ENCODE measurements around the gene CKS1B. TPM values are rescaled to one million over a fixed set of nuclear protein-coding genes. Genes with fewer than 3 reads are reported as not detected.

Gene CKS1B
- polyA plus RNA-seq, 1 experiment: 111 TPM

DNA sequence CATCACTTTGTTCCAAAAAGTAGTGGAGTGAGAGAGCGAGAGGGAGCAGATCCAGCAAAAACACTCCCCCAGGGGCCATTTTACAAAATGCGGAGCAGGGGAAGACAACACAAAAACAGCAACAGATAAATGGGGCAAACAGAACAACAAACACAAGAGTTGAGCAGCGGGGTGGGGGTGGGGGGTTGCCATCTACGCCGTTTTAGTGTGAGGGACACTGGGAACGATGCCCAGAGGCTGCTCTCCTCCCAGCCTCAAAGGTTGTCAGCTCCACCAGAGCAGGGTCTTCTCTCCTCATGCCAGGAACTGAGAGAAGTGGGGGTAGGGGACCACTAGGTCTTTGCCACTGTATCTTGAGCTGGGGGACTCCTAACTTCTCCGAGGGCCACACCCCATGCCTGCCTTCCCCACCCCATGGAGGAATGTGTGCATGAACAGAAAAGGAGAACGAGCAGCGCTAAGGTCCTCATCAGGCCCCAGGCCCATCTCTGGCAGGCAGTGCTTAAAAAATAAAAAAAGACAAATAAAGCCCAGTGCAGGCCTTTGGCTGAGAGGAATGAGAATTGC is 17.3 kb upstream of the CKS1B start:
- CTCF ChIA-PET: interaction anchor here (1.2 to 5.8 kb wide), 7 partner anchors 10 to 104 kb away, joined by 3 to 36 read pairs (median 10); partner anchors contain the start of gene SHC1
- Histone ChIP-seq H3K27me3 (ENCODE audit: control insufficient read depth, insufficient read depth, low read length) (no peaks in the 10 kb centered on the region), H3K36me3 (ENCODE audit: control insufficient read depth, insufficient read depth, low read length) (peaks cover 3% of the 10 kb centered on the region; the same call in 1 of the 2 replicates), H3K4me3 (ENCODE audit: low read depth, low read length) (no peak overlapping the region)
- TF ChIP-seq, protein P1, sequence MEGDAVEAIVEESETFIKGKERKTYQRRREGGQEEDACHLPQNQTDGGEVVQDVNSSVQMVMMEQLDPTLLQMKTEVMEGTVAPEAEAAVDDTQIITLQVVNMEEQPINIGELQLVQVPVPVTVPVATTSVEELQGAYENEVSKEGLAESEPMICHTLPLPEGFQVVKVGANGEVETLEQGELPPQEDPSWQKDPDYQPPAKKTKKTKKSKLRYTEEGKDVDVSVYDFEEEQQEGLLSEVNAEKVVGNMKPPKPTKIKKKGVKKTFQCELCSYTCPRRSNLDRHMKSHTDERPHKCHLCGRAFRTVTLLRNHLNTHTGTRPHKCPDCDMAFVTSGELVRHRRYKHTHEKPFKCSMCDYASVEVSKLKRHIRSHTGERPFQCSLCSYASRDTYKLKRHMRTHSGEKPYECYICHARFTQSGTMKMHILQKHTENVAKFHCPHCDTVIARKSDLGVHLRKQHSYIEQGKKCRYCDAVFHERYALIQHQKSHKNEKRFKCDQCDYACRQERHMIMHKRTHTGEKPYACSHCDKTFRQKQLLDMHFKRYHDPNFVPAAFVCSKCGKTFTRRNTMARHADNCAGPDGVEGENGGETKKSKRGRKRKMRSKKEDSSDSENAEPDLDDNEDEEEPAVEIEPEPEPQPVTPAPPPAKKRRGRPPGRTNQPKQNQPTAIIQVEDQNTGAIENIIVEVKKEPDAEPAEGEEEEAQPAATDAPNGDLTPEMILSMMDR (IDR thresholded peaks at IDR 0.05; ENCODE audit: insufficient read depth, low read depth, low read length): no peak
- no peak for DNase-seq (ENCODE audit: low read depth)
- POLR2A ChIA-PET: no interaction called here

DNA sequence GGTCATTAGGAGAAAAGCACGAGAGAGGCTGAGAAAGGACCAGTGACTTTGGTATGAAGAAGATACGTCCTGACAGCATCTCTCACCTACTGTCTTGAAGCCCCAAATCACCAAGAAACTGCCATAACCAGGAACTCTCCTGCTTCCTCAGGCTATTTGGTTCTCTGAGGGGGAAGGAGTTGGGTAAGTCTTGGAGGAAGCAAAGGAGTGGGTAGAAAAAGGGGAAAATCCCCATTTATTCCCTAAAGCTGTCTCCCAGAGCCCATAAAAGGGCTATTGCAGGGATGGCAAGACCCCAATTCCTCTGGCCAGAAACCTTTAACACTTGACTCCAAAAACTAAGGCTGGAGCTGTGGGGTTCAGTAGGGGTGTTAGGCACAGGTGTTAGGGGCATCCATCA is 16.4 kb upstream of the CKS1B start:
- ChIA-PET CTCF (interaction anchor here (0.6 to 5.8 kb wide), 2 partner anchors 41 to 191 kb away, joined by 3 to 36 read pairs; no protein-coding TSS in a partner anchor), POLR2A (no interaction called here)
- DNase-seq (ENCODE audit: low read depth): no peak
- TF ChIP-seq, protein P1 (IDR thresholded peaks at IDR 0.05; ENCODE audit: insufficient read depth, low read depth, low read length): no peak
- Histone ChIP-seq H3K36me3 (ENCODE audit: control insufficient read depth, insufficient read depth, low read length) (peaks cover 4% of the 10 kb centered on the region; the same call in 1 of the 2 replicates), H3K27me3 (ENCODE audit: control insufficient read depth, insufficient read depth, low read length) (no peaks in the 10 kb centered on the region), H3K4me3 (ENCODE audit: low read depth, low read length) (no peak overlapping the region)

DNA sequence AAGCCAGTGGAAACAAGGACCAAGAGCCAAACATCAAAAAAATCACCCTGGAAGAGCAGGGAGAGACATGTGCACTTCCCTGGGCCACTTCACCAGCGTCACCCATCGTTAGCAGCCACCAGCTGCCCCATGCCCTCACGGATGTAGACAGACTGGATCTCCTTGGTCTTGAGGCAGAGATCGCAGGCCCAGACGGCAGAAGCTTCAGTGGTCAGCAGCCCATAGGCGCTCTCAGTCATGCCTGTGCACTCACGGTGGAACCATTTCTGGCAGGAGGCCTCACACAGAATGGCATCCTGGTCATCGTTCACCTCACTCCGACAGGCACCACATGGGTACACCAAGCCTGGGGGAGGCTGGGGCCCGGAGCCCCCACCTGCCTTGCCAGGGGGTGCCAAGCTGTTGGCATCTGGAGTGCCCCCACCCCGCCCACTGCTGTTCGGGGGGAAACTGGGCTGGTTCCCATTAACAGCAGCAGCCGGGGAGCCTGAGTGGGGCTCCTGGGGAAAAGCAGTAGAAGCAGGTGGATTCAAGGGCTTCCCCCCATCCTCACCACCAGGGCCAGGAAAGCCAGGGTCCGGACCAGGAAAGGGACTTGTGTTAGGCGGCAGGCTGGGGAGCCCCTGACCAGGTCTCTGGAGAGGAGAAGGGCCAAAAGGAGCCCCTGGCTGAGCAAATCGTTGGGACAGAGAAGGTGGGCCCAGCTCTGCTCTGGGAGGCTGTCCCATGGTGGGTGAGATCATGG is 15.6 kb upstream of the CKS1B start:
- no peak overlapping the region for H3K4me3 ChIP-seq (ENCODE audit: low read depth, low read length)
- POLR2A ChIA-PET: no interaction called here

DNA sequence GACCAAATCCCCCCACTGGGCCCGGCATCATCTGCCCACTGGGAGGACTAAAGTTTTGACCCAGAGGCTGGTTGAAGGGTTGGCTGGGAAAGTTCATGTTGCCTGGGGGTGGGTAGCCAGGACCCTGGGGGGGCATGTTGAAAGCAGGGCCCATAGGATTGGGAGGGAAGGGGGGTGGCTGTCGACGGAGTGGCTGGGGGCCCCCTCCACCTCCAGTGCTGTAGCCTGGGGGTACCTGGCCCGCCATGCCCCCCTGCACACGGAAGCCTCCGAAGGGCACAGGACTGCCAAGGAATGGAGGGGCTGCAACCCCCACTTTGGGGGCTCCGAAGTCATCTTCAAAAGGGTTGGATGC is 15.1 kb upstream of the CKS1B start:
- DNase-seq (ENCODE audit: low read depth): no peak

More for the DNA sequence above, 15.6 kb upstream of the CKS1B start:
- TF ChIP-seq, protein P1 (IDR thresholded peaks at IDR 0.05; ENCODE audit: insufficient read depth, low read depth, low read length): no peak
- DNase-seq (ENCODE audit: low read depth): no peak
- Histone ChIP-seq H3K27me3 (ENCODE audit: control insufficient read depth, insufficient read depth, low read length) (no peaks in the 10 kb centered on the region), H3K36me3 (ENCODE audit: control insufficient read depth, insufficient read depth, low read length) (peaks cover 10% of the 10 kb centered on the region)
- CTCF ChIA-PET: interaction anchor here (0.6 to 4.6 kb wide), 2 partner anchors 39 to 190 kb away, joined by 3 to 54 read pairs; no protein-coding TSS in a partner anchor

More for the DNA sequence above, 15.1 kb upstream of the CKS1B start:
- TF ChIP-seq, protein P1 (IDR thresholded peaks at IDR 0.05; ENCODE audit: insufficient read depth, low read depth, low read length): no peak
- POLR2A ChIA-PET: interaction anchor here (0.6 kb wide), 1 partner anchor 10 kb away, joined by 5 read pairs; no protein-coding TSS in a partner anchor
- peaks cover 12% of the 10 kb centered on the region for H3K36me3 ChIP-seq (ENCODE audit: control insufficient read depth, insufficient read depth, low read length)
- CTCF ChIA-PET: interaction anchor here (4.6 kb wide), 1 partner anchor 38 kb away, joined by 54 read pairs; no protein-coding TSS in a partner anchor
- no peaks in the 10 kb centered on the region for H3K27me3 ChIP-seq (ENCODE audit: control insufficient read depth, insufficient read depth, low read length)
- H3K4me3 ChIP-seq (ENCODE audit: low read depth, low read length): no peak overlapping the region
